GM23338 (cell line): ENCODE results near the gene GRIA4.
A peak's percentile ranks its signal among the peaks of the same experiment; 100 is the strongest.

ENCODE experiments used
- EZH2 ChIP-seq: fragments of 200-600 bp; sonication (generic); IDR thresholded peaks from one replicate; pipeline ENCODE4 v1.8.0; 2017; ENCODE audit warnings: antibody characterized with exemption, mild to moderate bottlenecking, low read depth; ENCODE audit not compliant: unreplicated experiment
- JUNB ChIP-seq: IDR thresholded peaks from one replicate; pipeline ENCODE4 v1.6.1; 2016; ENCODE audit warnings: antibody characterized with exemption; ENCODE audit not compliant: unreplicated experiment
- POLR2AphosphoS5 ChIP-seq: IDR thresholded peaks from 2 replicates; pipeline ENCODE4 v1.6.1; 2016; ENCODE audit warnings: antibody characterized with exemption, low read depth
- STAT1 ChIP-seq: IDR thresholded peaks from one replicate; pipeline ENCODE4 v1.6.1; 2016; ENCODE audit warnings: antibody characterized with exemption; ENCODE audit not compliant: unreplicated experiment
- TF ChIP-seq, protein P1 (sequence below), 2 experiments: fragments of 200-600 bp in 1 of 2; sonication (generic) in 1 of 2; conservative IDR thresholded peaks; 2 replicates each; pipeline versions ENCODE4 v1.5.1 to v1.6.1; 2016 to 2017; ENCODE audit warnings: antibody characterized with exemption in 2 of 2, low read depth in 2 of 2, mild to moderate bottlenecking in 2 of 2, moderate library complexity in 1 of 2
- TF ChIP-seq, protein P2 (sequence below): IDR thresholded peaks from one replicate; pipeline ENCODE4 v1.6.1; 2018; ENCODE audit warnings: antibody characterized with exemption; ENCODE audit not compliant: unreplicated experiment

DNA sequence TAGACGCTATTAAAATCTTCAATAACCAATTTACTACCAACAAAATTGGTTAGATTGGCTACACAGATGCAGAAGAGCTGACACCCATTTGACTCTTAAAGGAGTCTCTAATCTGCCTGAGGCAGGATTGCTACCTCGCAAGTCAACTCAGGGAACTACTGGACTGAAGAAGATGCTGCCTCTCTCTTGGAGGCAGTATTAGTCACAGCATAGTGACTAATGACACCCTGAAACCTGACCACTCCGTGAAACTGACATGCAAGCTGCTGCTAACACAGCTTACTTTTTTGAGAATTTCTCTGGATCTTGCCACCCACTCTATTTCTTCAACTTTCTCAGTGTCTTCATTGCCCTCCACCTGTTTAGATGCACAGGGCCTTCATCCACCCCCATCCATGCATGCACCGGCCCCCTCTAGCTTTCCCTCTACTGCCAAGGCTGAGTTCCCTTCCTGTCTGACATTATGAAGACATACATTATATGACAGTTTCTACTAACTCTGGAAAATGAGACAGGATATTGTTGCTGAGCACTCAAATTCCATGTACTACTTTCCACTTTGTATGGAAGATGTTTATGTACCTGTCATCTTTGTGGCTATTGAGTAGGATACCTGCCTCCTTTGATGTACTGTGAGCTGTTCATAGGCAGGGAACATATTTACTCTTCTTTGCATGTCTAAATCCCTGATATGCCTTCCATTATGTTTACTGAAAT lies 229.0 kb downstream of the GRIA4 start:
- TF ChIP-seq, protein P1, sequence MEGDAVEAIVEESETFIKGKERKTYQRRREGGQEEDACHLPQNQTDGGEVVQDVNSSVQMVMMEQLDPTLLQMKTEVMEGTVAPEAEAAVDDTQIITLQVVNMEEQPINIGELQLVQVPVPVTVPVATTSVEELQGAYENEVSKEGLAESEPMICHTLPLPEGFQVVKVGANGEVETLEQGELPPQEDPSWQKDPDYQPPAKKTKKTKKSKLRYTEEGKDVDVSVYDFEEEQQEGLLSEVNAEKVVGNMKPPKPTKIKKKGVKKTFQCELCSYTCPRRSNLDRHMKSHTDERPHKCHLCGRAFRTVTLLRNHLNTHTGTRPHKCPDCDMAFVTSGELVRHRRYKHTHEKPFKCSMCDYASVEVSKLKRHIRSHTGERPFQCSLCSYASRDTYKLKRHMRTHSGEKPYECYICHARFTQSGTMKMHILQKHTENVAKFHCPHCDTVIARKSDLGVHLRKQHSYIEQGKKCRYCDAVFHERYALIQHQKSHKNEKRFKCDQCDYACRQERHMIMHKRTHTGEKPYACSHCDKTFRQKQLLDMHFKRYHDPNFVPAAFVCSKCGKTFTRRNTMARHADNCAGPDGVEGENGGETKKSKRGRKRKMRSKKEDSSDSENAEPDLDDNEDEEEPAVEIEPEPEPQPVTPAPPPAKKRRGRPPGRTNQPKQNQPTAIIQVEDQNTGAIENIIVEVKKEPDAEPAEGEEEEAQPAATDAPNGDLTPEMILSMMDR (conservative IDR thresholded peaks at IDR 0.05; ENCODE audit: low read depth in 2 of 2), result 0 out of 4 replicates have a peak, but pooled peaks of 1 of the 2 experiments have one; percentile 11
- TF ChIP-seq JUNB (no peak), POLR2AphosphoS5 (no peak), EZH2 (no peak), STAT1 (no peak)
- TF ChIP-seq, protein P2, sequence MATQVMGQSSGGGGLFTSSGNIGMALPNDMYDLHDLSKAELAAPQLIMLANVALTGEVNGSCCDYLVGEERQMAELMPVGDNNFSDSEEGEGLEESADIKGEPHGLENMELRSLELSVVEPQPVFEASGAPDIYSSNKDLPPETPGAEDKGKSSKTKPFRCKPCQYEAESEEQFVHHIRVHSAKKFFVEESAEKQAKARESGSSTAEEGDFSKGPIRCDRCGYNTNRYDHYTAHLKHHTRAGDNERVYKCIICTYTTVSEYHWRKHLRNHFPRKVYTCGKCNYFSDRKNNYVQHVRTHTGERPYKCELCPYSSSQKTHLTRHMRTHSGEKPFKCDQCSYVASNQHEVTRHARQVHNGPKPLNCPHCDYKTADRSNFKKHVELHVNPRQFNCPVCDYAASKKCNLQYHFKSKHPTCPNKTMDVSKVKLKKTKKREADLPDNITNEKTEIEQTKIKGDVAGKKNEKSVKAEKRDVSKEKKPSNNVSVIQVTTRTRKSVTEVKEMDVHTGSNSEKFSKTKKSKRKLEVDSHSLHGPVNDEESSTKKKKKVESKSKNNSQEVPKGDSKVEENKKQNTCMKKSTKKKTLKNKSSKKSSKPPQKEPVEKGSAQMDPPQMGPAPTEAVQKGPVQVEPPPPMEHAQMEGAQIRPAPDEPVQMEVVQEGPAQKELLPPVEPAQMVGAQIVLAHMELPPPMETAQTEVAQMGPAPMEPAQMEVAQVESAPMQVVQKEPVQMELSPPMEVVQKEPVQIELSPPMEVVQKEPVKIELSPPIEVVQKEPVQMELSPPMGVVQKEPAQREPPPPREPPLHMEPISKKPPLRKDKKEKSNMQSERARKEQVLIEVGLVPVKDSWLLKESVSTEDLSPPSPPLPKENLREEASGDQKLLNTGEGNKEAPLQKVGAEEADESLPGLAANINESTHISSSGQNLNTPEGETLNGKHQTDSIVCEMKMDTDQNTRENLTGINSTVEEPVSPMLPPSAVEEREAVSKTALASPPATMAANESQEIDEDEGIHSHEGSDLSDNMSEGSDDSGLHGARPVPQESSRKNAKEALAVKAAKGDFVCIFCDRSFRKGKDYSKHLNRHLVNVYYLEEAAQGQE, result no peak
